Activated CD4-positive, CD25-positive, alpha-beta regulatory T cell treated with anti-CD3 and anti-CD28 coated beads, Interleukin-2, amount 50 U/mL, for 72 hours (primary cell): ENCODE results near the gene LRPPRC.
"Not testable (repeated sequence)": the region's sequence is repeated elsewhere in the genome, so short reads cannot be mapped to it uniquely, and the experiment has no call there.

ENCODE experiments used
- DNase-seq: peaks from one replicate; pipeline ENCODE4 v3.0.0; 2021

Gene LRPPRC

GRCh38 chr2:43977677-43978375 is 18.0 kb downstream of the LRPPRC start:
- DNase-seq: no peak

GRCh38 chr2:43960921-43961320 is 34.9 kb downstream of the LRPPRC start:
- DNase-seq: no peak

GRCh38 chr2:43958397-43959275 is 37.2 kb downstream of the LRPPRC start:
- no peak for DNase-seq

- no peak for DNase-seq
These were observed 45.3 kb downstream of the LRPPRC start for GRCh38 chr2:43950383-43951008.

GRCh38 chr2:43948370-43948769 is 47.4 kb downstream of the LRPPRC start:
- no peak for DNase-seq

- no peak for DNase-seq
These were observed 49.1 kb downstream of the LRPPRC start for GRCh38 chr2:43946685-43947084.

- no peak for DNase-seq
These were observed 50.4 kb downstream of the LRPPRC start for GRCh38 chr2:43945439-43945838.

GRCh38 chr2:43944915-43945314 is 50.9 kb downstream of the LRPPRC start:
- no peak for DNase-seq

GRCh38 chr2:43943809-43944452 is 51.9 kb downstream of the LRPPRC start:
- DNase-seq: no peak

GRCh38 chr2:43943323-43943722 is 52.5 kb downstream of the LRPPRC start:
- DNase-seq: no peak

- DNase-seq: no peak
These were observed 52.9 kb downstream of the LRPPRC start for GRCh38 chr2:43942881-43943280.

GRCh38 chr2:43941966-43942365 is 53.8 kb downstream of the LRPPRC start:
- DNase-seq: no peak

- DNase-seq: no peak
These were observed 54.4 kb downstream of the LRPPRC start for GRCh38 chr2:43941359-43941758.

GRCh38 chr2:43939695-43940256 is 56.0 kb downstream of the LRPPRC start:
- DNase-seq: no peak

- no peak for DNase-seq
These were observed 58.4 kb downstream of the LRPPRC start for GRCh38 chr2:43937269-43937820.

GRCh38 chr2:43934567-43934966 is 61.2 kb downstream of the LRPPRC start:
- DNase-seq: no peak

GRCh38 chr2:43931293-43931692 is 64.5 kb downstream of the LRPPRC start:
- no peak for DNase-seq

- no peak for DNase-seq
These were observed 68.3 kb downstream of the LRPPRC start for GRCh38 chr2:43927442-43927841.

GRCh38 chr2:43925431-43925830 is 70.4 kb downstream of the LRPPRC start:
- no peak for DNase-seq

- no peak for DNase-seq
These were observed 71.3 kb downstream of the LRPPRC start for GRCh38 chr2:43924463-43924862.

GRCh38 chr2:43911136-43911790 is 84.5 kb downstream of the LRPPRC start:
- not testable (repeated sequence) for DNase-seq
